Peyer's patch (tissue), 4 donors: ENCODE results near the gene COL20A1.

Experiments used
- CTCF ChIP-seq, 6 experiments: fragments of 450-650 bp in 4 of 6; fragments of 200-600 bp in 2 of 6; sonication (generic) in 1 of 6; IDR thresholded peaks; one replicate each; pipeline ENCODE4 v1.5.1; 2017 to 2019; ENCODE audit warnings: antibody characterized with exemption in 6 of 6, mild to moderate bottlenecking in 3 of 6, moderate library complexity in 1 of 6
- POLR2A ChIP-seq, 2 donors: fragments of 450-650 bp; IDR thresholded peaks; one replicate each; pipeline ENCODE4 v1.5.1; 2017; ENCODE audit warnings: antibody characterized with exemption in 2 of 2, mild to moderate bottlenecking in 2 of 2, moderate library complexity in 2 of 2

DNA sequence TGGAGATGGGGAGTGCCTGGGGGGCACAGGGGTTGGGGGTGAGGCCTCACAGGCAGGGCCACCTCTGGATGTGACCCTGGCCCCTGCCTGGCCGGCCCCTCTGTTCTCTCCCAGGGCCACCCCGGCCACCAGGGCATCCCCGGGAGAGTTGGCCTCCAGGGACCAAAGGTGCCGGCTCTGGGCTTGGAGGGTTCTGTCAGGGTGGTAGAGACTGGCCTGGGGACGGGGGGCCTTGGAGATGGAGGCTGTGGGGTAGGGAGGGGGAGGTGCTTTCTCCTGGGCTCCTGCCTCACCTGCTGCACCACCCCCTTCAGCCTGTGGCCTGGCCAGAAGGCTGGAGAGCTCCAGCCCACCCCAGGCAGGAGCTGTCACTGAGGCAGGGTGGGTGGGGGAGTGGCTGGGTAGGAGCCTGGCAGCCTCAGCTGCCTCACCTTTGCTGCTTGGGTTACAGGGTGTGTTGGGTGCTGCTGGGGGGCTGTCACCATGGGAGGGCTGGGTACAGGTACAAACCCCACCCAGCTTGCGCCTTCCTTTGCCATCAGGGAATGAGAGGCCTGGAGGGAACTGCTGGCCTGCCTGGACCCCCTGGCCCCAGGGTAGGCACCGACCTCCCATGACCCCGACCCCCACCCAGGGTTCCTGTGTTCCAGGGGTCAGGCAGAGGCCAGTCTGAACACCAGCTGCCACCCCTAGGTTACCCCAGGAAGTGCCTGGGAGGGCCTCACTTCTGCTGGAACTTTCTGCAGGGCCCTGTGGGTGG lies 32.7 kb downstream of the COL20A1 start:
- TF ChIP-seq CTCF (IDR thresholded peaks at IDR 0.05) = no peak
- no peak for TF ChIP-seq POLR2A (IDR thresholded peaks at IDR 0.05)
